GM21528 (cell line): Measurements from ENCODE around the gene DERA.
"Not testable (repeated sequence)": the region's sequence is repeated elsewhere in the genome, so short reads cannot be mapped to it uniquely, and the experiment has no call there.

ENCODE experiments used
- ATAC-seq: cut with Tn5 transposase; IDR thresholded peaks from one replicate; pipeline ENCODE4 v1.9.1; 2021; ENCODE audit warnings: mild to moderate bottlenecking, moderate library complexity; ENCODE audit not compliant: unreplicated experiment, low FRiP score

DERA gene

DNA sequence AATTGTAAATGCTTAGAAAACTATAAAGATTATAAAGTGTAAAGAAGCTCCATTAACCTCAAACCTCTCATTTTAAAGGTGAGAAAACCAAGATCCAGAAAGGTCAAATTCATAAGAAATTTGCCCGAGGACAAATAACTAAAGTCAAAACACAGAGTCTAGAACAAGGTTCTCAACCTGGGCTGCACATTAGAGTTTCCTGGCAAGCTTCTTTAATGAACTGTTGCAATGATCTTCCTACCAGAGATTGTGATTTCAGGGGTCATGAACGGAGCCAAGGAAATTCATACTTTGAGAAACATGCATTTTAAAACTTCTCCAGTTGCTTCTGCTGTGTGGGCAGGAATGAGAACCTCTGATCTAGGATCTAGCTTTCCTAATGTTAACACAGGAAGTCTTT lies 86.8 kb downstream of the DERA start:
- no peak for ATAC-seq

DNA sequence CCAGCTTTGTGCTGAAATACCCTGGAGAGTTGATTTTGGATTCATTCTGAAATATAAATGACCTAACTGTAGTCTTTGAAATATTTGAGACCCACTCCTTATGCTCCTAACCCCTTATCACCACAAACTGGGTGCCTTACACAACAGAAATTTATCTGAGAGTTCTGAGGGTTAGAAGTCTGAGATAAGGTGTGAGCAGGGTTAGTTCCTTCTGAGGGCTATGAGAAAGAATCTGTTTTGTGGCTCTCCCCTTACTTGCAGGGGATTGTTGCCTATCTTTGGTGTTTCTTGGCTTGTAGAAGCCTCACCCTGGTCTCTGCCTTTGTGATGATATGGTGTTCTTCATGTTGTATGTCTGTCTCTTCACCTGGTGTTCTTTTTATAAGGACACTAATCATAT lies 91.7 kb downstream of the DERA start:
- ATAC-seq = no peak

DNA sequence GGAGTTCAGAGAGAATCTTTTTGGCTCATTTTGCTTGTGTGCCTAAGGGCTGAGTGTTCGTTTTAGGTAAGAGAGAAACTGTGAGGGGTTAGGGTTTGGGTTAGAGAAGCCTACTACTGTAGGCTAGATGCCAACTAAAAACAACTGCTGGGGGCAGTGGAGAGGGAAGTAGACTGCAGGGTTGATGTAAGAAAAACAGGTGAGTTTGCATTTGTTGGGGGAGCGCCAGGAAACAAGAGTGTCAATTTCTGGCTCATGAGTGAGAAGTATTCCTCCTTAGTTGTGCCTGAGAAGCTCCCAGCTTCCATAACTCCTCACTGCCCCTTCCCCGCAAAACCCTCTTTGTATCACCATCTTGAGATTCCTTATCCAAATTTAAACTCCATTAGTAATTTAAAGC lies 92.3 kb downstream of the DERA start:
- ATAC-seq = no peak

DNA sequence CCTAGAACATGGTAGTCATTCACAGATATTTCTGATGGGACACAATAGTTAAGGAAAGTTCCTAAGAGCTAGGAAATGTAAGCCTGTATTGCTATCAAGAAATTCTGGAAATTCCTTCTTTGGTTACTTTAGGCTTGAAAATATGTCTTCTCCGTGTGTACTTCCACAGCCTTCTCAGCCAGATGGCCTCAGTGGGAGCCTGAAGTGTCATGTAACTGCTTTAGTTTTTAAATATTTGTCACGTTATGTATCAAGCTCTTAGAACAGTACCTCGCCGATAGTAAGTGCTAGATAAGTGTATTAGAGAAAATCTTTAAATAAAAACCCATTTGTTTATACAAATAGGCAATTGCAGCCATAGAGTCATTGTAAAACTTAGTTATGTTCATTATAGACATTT lies 95.6 kb downstream of the DERA start:
- no peak for ATAC-seq

DNA sequence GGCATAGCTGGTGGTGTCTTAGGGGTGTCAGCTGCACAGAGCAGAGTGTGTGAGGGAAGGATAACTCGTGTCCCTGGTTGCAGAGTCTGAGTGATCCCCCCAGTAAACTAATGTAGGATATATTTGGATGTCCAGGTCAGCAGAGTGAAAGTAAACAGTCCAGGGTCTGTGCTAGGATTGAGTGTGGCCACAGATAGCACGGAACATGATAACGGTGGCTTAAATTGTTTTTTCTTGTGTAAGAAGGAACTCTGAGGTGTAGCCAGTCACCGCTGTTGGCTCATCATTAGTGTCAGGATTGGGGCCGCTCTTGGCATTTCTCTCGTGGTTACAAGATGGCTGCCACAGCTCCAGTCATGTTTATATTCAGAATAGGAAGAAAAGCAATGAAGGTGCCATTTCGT lies 97.3 kb downstream of the DERA start:
- ATAC-seq = no peak

DNA sequence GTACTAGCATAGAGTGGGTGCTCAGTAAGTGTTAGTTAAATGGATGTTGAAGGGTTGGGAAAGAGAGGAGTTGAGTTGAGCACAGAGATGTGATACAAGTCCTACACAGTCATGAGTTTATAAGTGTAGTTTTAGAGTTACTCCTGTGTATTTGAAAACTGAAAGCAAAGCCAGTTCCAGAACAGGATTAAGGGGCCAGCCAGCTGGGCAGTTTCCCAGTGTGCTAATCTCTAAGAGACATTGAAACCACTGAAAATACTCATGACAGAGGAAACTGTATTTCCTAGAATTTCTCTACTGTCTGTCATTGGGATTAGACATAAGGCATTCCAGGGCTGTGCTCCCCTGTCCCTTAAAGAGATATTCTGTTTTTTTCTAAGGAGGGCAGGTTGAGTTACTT lies 101.0 kb downstream of the DERA start:
- no peak for ATAC-seq

DNA sequence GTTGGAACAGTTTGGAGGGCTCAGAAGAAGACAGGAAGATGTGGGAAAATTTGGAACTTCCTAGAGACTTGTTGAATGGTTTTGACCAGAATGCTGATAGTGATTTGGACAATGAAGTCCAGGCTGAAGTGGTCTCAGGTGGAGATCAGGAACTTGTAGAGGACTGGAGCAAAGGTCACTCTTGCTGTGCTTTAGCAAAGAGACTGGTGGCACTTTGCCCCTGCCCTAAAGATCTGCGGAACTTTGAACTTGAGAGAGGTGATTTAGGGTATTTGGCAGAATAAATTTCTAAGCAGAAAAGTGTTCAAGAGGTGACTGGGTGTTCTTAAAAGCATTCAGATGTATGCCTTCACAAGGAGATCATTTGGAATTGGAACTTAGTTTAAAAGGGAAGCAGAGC lies 102.6 kb downstream of the DERA start:
- ATAC-seq = not testable (repeated sequence)

DNA sequence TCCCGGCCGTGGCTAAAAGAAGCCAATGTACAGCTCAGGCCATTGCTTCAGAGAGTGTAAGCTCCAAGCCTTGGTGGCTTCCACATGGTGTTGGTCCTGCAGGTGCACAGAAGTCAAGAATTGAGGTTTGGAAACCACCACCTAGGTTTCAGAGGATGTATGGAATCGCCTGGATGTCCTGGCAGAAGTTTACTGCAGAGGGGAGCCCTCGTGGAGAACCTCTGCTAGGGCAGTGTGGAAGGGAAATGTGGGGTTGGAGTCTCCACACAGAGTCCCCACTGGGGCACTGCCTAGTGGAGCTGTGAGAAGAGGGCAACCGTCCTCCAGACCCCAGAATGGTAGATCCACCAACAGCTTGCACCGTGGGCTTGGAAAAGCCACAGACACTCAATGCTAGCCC lies 103.3 kb downstream of the DERA start:
- ATAC-seq = not testable (repeated sequence)

DNA sequence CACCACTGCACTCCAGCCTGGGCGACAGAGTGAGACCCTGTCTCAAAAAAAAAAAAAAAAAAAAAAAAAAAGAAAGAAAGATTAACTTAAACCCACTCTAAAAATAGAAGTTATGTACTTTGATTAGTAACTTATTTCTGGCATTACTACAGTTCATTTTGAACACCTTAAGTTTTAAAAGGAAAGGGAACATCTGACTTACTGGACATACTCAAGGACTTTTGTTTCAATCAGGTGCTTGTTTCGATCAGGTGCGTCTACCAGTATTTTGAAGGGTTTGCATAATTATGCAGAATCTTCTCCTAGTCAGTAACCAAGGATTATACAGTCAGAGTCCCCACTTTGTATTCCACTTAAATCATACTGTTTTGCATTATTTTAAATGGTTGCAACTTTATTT lies 105.6 kb downstream of the DERA start:
- ATAC-seq = no peak

DNA sequence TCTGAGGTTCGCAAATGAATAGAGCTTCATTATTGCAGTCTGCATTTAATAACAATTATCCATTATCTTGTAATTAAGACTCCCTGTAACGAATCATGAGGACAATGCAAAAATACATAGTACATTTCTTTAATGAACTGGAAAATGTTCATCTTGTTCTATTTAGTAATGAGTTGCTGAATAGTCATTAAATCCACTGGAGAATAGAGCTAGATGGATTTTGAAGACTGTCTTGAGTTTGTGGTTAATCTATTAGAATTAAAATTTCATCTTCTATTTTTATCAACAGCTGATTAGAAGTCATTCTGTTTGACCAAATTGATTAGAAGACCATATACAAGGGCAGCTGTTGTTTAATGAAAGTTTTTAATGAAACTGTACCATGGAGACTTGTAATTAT lies 107.2 kb downstream of the DERA start:
- no peak for ATAC-seq

DNA sequence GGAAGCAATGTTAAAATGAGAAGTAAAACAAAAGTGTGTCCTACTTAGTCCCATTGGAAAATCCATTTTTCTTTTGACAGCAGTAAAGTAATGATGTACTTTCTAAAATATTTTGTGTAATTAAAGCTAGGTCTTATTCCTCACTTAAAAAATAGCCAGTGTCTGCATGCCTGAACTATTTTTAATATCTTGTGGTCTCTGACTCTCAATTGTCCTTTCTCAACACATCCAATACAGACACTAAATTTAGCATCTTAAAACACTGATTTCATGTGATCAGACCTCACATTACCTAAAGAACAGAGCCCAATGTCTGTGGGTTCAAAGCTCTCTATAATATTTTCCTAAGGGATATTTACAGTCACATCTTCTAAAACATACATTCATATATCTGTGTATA lies 108.0 kb downstream of the DERA start:
- ATAC-seq = no peak

DNA sequence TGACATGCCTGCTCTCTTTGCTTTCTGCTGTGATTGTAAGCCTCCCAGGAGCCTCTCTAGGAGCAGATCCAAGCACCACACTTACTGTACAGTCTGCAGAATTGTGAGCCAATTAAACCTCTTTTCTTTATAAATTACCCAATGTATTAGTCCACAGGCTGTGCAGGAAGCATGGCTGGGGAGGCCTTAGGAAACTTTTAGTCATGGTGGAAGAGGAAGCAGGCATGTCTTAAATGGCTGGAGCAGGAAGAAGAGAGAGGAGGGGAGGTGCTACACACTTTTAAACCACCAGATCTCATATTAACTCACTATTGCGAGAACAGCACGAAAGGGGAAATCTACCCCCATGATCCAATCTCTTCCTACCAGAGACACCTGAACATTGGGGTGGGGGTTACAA lies 108.9 kb downstream of the DERA start:
- ATAC-seq = no peak

DNA sequence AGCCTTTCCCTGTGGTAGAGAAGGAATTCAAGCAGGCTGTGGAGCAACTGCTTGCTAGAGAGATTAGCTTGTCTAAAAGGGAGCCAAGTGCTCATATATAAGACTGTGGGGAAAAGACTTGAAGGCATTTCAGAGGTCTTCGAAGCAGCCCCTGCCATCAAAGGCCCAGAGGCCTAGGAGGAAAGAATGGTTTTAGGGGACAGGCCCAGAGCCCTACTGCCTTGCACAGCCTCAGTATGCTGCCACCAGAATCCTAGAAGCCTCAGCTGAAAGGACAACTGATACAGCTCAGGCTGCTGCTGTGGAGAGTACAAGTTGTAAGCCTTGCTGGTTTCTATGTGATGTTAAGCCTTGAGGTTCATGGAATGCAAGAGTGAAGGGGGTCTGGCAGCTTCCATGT lies 109.9 kb downstream of the DERA start:
- ATAC-seq = no peak

DNA sequence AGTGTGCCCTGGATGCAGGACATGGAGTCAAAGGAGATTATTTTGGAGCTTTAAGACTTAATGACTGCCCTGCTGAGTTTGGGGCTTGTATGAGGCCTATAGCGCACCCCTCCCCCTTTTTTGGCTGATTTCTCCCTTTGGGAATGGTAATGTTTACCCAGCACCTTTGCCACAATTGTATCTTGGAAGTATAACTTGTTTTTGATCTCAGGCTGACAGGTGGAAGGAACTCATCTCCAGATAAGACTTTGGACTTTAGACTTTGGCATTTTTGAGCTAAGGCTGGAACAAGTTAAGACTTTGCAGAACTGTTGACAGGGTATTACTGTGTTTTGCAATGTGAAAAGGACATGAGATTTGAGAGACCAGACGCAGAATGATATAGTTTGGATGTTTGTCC lies 110.5 kb downstream of the DERA start:
- ATAC-seq = no peak

DNA sequence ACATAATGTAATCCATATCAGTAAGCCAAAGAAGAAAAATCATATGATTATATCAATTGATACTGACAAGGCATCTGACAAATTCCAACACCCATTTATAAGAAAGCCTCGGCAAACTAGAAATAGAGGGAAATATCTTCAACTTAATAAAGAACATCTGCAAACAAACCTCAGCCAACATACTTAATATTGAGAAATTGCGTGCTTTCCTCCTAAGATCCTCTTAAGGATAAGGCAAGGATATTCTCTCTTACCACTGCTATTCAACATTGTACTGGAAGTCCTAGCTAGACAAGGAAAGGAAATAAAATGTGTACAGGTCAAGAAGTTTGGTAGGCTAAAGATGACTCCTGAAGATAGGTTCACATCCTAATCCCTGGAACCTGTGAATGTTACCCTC lies 115.9 kb downstream of the DERA start:
- ATAC-seq = no peak

DNA sequence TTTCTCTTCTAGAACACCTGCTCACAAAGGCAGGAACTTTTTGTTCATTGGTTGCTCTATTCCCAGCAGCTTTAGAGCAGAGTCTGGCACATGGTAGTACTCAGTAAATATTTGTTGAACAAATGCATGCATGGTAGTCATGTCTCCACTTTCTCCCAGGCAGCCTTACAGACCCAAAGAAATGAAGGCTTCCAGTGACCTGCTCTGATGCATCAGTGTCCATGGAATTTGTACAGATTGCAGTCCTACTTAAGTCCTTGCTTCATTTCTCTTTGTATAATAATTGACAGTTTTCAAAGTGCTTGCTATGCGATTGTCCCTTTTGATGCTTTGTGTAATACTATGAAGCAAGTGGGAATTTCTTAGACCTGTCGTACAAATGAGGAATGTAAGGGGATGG lies 119.6 kb downstream of the DERA start:
- ATAC-seq = no peak

DNA sequence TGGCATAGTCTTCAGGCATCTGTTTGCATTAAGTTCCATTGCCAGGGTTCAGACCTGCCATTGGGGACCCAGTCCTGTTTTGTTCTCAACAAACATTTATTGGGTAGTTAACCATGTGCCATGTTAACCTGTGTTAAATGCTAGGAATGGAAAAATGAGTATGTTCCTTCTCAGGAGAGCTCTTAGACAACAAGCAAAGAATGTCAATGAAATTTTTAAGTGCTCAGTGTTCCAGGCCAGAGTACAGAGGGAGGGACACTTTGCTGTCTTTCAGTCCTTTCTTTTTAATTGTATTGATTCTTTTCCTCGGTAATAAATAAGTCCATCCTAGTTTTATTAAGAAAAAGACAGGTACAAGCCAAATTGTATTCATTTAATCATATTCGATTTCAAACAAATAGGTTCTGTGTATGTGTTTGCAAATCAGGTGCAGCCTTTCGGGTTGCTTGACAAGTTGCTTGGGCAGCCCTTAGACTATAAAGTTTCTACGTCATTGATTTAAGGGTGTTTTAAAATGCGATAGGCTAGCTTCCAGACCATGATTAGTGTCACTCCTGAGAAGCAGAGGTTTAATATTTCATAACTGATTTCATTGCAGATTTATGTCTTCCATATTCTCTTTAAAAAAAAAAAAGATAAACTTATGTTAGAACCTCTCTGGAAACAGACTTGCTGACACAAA lies 123.1 kb downstream of the DERA start:
- no peak for ATAC-seq

DNA sequence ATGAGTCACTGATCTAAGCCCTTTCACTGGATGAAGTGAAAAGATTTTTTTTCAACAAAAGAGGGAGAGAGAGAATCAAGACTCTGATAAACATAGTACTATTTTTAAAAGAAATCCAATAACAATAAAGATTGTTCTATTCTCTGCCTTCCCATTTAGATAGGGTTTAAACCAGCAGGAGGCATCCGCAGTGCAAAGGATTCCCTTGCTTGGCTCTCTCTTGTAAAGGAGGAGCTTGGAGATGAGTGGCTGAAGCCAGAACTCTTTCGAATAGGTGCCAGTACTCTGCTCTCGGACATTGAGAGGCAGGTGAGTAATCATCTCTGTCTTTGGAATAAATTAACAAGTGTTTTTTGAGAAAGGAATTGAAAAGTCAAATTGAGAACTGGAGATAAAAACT lies 124.9 kb downstream of the DERA start:
- ATAC-seq = no peak

DNA sequence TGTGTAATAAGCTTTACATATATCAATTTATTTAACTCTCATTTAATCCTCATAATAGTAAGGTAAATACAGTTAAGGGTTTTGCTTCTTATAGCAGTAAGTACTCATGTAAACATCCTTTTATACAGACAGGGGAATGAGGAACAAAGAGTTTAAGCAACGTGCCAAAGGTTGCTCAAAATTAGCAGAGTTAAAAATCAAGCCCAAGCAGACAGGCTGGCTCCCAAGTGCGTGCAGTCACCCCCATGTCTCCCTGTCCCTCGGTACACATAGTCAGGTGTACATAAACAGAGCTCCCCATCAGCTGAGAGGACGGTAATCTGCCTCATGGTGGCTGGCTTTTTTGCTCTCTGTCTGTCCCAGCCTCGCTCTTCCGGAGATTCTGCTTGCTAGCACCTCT lies 126.4 kb downstream of the DERA start:
- ATAC-seq = no peak

DNA sequence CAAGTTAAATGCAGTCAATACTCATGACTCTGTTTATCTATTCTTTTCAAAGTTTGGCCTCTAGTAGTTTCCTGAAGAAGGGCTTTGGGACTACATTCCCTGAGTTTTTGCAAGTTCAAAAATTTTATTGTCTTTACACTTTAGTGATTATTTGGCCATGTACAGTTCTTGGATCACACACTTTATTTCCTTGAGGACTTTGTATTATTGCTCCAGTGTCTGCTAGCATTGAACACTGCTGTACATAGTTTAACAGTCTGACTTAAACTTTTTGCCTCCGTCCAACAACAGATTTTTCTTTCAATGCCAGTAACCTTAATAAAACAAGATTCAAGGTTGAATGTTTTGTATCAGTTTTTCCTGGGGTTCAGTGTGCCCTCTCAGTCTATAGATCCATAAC lies 132.3 kb downstream of the DERA start:
- ATAC-seq = no peak

DNA sequence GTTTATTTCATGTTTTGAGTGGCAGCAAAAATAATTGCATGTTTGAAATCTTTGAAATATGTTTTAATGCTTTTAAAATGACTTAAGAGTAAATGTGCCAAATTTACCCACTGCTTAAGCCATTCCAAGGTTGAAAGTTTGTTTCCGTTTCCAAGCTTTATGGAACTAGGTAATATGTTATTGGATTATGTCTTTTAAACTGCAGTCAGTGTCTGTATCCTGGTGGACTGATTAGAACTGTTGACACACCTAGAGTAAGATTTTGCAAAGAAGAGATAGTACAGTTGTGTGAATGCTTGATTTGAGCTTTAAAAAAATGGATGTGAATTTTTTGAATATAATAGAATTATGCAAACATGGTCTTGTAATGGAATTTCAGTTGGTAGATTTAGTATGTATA lies 135.1 kb downstream of the DERA start:
- ATAC-seq = no peak

DNA sequence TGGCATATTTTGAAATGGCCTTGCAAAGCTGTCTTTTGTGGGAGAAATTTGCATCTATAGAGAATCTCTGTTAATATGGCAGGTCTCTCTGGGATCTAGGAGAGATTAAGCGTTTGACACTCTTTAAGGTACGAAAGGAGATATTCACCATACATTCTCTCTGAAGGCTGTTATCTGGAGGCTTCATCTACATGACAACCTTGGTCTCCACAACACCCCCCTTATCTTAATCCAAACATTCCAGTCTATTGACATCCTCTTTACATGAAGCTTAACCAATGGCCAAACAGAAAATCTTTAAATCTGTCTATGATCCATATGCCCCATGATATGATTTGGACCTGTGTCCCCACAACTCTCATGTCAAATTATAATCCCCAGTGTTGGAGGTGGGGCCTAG lies 137.4 kb downstream of the DERA start:
- no peak for ATAC-seq

DNA sequence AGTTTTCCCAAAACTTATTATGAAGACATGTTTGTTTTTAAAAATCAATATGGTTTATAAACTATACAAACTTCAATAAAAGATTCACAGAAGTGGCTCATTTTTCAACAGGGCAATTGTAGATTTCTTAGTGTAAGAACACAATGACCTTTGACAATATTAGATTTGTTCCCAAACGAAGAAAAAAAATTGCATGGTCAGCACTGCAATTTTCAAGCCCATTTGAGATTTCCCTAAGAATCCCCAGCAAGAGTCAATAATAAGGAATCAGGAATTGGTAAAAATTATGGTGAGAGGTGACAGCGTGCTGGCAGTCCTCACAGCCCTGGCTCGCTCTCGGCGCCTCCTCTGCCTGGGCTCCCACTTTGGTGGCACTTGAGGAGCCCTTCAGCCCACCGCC lies 145.8 kb downstream of the DERA start:
- no peak for ATAC-seq
